ENCODE results near the gene ATP5PO. TPM values are rescaled to one million over a fixed set of nuclear protein-coding genes. Genes with fewer than 3 reads are reported as not detected.

ATP5PO gene
- total RNA-seq, 1 experiment from 2014 or later = 232 TPM

DNA sequence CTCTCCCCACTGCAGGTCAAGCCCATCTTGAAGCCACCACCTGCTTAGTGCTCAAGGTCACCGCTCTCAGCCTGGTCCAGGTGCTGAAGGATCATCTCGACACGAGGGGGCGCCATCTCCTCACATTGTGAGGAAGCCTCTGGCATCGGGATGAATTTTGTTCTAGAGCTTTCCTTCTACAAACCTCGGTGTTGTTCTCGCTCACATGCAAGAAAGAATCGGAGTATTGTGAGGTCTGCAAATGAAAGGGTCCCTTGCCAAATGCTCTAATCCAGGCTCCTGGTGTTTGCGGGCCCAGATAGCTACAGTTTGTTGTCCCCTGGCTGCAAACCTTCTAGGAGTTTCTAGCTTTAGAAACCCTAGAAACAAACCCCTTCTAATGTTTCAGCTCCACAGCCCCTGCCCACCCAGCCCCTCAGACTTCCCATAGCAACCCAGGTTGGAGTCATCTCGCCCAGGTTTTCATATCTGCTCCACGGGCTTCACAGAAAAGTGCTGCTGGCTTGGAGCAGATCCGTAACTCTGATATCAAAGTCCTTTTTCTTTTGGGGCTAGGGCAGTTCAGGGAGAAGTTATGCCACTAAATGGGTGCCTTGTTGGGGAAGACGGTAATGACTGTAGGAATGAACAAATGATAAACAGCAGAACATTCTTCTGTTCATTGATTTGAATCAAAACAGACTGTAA, 8.6 kb upstream of the ATP5PO start:
- Mint-ChIP-seq H3K9me3 (ENCODE audit: unreplicated experiment) (no peaks in the 10 kb centered on the region), H3K4me3 (ENCODE audit: unreplicated experiment) (no peak overlapping the region), H3K4me1 (ENCODE audit: low read depth, unreplicated experiment) (peaks cover 8% of the 10 kb centered on the region), H3K27me3 (ENCODE audit: insufficient read depth, unreplicated experiment) (no peaks in the 10 kb centered on the region), H3K27ac (ENCODE audit: unreplicated experiment) (peak overlapping the region; percentile 2), H3K36me3 (ENCODE audit: insufficient read depth, unreplicated experiment) (no peaks in the 10 kb centered on the region)
- Histone ChIP-seq H3K36me3 (ENCODE audit: control insufficient read depth, insufficient read depth, low read length) (no peaks in the 10 kb centered on the region), H3K4me1 (peaks cover 22% of the 10 kb centered on the region), H3K4me3 (ENCODE audit: low read depth, low read length) (no peak overlapping the region), H3K27me3 (replicated peaks; ENCODE audit: control insufficient read depth, insufficient read depth, low read length) (no peaks in the 10 kb centered on the region), H3K9me3 (no peaks in the 10 kb centered on the region)
- DNase-seq = peak; percentile 87 to 89
- no TSS peak for BruUV-seq (replicated peaks)
- TF ChIP-seq, protein P1, sequence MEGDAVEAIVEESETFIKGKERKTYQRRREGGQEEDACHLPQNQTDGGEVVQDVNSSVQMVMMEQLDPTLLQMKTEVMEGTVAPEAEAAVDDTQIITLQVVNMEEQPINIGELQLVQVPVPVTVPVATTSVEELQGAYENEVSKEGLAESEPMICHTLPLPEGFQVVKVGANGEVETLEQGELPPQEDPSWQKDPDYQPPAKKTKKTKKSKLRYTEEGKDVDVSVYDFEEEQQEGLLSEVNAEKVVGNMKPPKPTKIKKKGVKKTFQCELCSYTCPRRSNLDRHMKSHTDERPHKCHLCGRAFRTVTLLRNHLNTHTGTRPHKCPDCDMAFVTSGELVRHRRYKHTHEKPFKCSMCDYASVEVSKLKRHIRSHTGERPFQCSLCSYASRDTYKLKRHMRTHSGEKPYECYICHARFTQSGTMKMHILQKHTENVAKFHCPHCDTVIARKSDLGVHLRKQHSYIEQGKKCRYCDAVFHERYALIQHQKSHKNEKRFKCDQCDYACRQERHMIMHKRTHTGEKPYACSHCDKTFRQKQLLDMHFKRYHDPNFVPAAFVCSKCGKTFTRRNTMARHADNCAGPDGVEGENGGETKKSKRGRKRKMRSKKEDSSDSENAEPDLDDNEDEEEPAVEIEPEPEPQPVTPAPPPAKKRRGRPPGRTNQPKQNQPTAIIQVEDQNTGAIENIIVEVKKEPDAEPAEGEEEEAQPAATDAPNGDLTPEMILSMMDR (IDR thresholded peaks at IDR 0.05; ENCODE audit: insufficient read depth in 1 of 2, low read depth in 1 of 2, low read length in 1 of 2, severe bottlenecking in 1 of 2, unreplicated experiment in 1 of 2) = peak; percentile 79 to 81
- ChIA-PET POLR2A (interaction anchor here (0.5 kb wide), 1 partner anchor 277 kb away, joined by 3 read pairs; no protein-coding TSS in a partner anchor), CTCF (interaction anchor here (0.6 to 2.2 kb wide), 18 partner anchors 23 to 443 kb away, joined by 3 to 31 read pairs (median 6); partner anchors contain the start of genes MRPS6 and SLC5A3)
- intact Hi-C loops (cut with micrococcal nuclease; ENCODE audit: unreplicated experiment) = loop anchor here (2.0 kb wide), 4 partner anchors 43 to 319 kb away; no protein-coding TSS in a partner anchor

DNA sequence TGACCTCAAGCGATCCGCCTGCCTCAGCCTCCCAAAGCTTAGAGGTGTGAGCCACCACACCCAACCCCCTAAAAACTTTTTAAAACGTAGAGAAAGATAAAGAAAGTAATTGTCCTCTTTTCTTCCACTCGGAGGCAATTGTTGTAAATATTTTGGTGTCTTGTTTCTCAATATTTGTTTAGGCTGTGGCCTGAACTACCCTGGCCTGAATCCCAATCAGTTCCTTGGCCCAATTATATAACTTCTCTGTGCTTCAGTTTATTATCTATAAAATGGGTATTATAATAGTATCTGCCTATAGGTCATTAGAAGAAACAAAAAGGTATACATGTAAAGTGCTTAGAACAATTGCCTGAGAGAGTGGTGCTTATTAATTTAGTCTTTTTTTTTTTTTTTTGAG, 1.8 kb upstream of the ATP5PO start:
- intact Hi-C loops (cut with micrococcal nuclease; ENCODE audit: unreplicated experiment) = no loop called here
- POLR2A ChIA-PET = no interaction called here
- no TSS peak for BruUV-seq (replicated peaks)
- Histone ChIP-seq H3K4me1 (0 out of 2 replicates have a peak, but pooled peaks cover 6% of the 10 kb centered on the region), H3K27me3 (replicated peaks; ENCODE audit: control insufficient read depth, insufficient read depth, low read length) (no peaks in the 10 kb centered on the region), H3K9me3 (no peaks in the 10 kb centered on the region), H3K36me3 (ENCODE audit: control insufficient read depth, insufficient read depth, low read length) (peaks cover 1% of the 10 kb centered on the region; the same call in 1 of the 2 replicates), H3K4me3 (ENCODE audit: low read depth, low read length) (no peak overlapping the region)
- H3K4me3 Mint-ChIP-seq (ENCODE audit: unreplicated experiment) = no peak overlapping the region
- no peak overlapping the region for H3K27ac Mint-ChIP-seq (ENCODE audit: unreplicated experiment)
- H3K4me1 Mint-ChIP-seq (ENCODE audit: low read depth, unreplicated experiment) = peaks cover 6% of the 10 kb centered on the region
- CTCF ChIA-PET = no interaction called here
- DNase-seq = no peak
- H3K36me3 Mint-ChIP-seq (ENCODE audit: insufficient read depth, unreplicated experiment) = peaks cover 21% of the 10 kb centered on the region
- TF ChIP-seq, protein P1 (IDR thresholded peaks at IDR 0.05; ENCODE audit: insufficient read depth in 1 of 2, low read depth in 1 of 2, low read length in 1 of 2, severe bottlenecking in 1 of 2, unreplicated experiment in 1 of 2) = no peak
- H3K27me3 Mint-ChIP-seq (ENCODE audit: insufficient read depth, unreplicated experiment) = no peaks in the 10 kb centered on the region
- no peaks in the 10 kb centered on the region for H3K9me3 Mint-ChIP-seq (ENCODE audit: unreplicated experiment)

DNA sequence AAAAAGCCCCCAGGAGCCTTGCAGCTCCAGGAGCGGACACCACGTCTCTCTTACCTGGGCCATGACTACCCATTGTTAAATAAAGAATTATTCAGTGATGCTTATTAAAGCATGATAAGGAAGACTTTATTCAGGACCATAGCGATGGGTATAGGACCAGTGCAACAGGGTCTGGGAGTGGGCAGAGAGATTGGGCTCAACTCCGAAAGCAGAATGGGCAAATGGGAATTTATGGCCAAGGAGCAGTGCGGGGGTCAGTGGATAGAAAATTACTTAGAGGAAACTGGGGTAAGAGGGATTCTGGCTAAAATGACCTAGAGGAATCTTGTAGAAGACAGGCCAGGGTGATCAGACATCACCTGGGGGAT, 580 bp upstream of the ATP5PO start:
- Mint-ChIP-seq H3K4me3 (ENCODE audit: unreplicated experiment) (peak overlapping the region; percentile 96), H3K36me3 (ENCODE audit: insufficient read depth, unreplicated experiment) (peaks cover 23% of the 10 kb centered on the region), H3K9me3 (ENCODE audit: unreplicated experiment) (no peaks in the 10 kb centered on the region), H3K27ac (ENCODE audit: unreplicated experiment) (peak overlapping the region; percentile 98), H3K4me1 (ENCODE audit: low read depth, unreplicated experiment) (peaks cover 6% of the 10 kb centered on the region), H3K27me3 (ENCODE audit: insufficient read depth, unreplicated experiment) (no peaks in the 10 kb centered on the region)
- BruUV-seq (replicated peaks) = no TSS peak
- TF ChIP-seq, protein P1 (IDR thresholded peaks at IDR 0.05; ENCODE audit: insufficient read depth in 1 of 2, low read depth in 1 of 2, low read length in 1 of 2, severe bottlenecking in 1 of 2, unreplicated experiment in 1 of 2) = no peak
- no peak for DNase-seq
- intact Hi-C loops (cut with micrococcal nuclease; ENCODE audit: unreplicated experiment) = no loop called here
- H3K4me1 ChIP-seq = 0 out of 2 replicates have a peak, but pooled peaks cover 6% of the 10 kb centered on the region
- H3K9me3 ChIP-seq = no peaks in the 10 kb centered on the region
- no peaks in the 10 kb centered on the region for H3K27me3 ChIP-seq (replicated peaks; ENCODE audit: control insufficient read depth, insufficient read depth, low read length)
- ChIA-PET CTCF (no interaction called here), POLR2A (no interaction called here)
- H3K4me3 ChIP-seq (ENCODE audit: low read depth, low read length) = peak overlapping the region; percentile 78
- H3K36me3 ChIP-seq (ENCODE audit: control insufficient read depth, insufficient read depth, low read length) = peaks cover 1% of the 10 kb centered on the region; the same call in 1 of the 2 replicates

Measured in Caco-2 (cell line).